Endothelial cell of umbilical vein (primary cell): ENCODE measurements around the gene OSCAR. TPM values are rescaled to one million over a fixed set of nuclear protein-coding genes. Genes with fewer than 3 reads are reported as not detected.

Source experiments
- BruUV-seq: library from RNA; stranded (reverse); fragments of 400-500 nt; replicated peaks from 2 replicates; lab custom pipeline; 2021; lab: Mats Ljungman, UMichigan
- CTCF ChIA-PET: fragments of 300-600, 350-600 bp; sonication (Branson Sonifier 250); formaldehyde crosslinking; loops from one replicate; lab custom pipeline; 2021; ENCODE audit warnings: antibody characterized with exemption, inconsistent platforms; lab: Charles Lee
- POLR2A ChIA-PET: fragments of 300-600, 350-600 bp; sonication (Branson Sonifier 250); formaldehyde crosslinking; loops from one replicate; lab custom pipeline; 2021; ENCODE audit warnings: antibody characterized with exemption, inconsistent platforms; lab: Charles Lee
- DNase-seq: peaks from one replicate; pipeline ENCODE4 v3.0.0-alpha.2; 2011; ENCODE audit warnings: low read depth, low spot score
- FAIRE-seq: peaks from 2 replicates; lab custom pipeline; 2011; peaks lifted over from hg19 to GRCh38; lab: Jason Lieb, UNC
- H2AFZ ChIP-seq: 2 replicates; pipeline ENCODE4 v1.6.0; 2012; ENCODE audit warnings: low read depth, low read length, control low read depth, inconsistent platforms
- H3K27ac ChIP-seq: 2 replicates; pipeline ENCODE4 v1.5.1; 2011; ENCODE audit warnings: low read depth, mild to moderate bottlenecking, control low read depth, low read length, moderate library complexity; ENCODE audit not compliant: insufficient read depth
- H3K27me3 ChIP-seq, 2 experiments: 2 replicates each; pipeline versions ENCODE4 v1.6.0 to v1.6.1; 2011; ENCODE audit warnings: low read length in 2 of 2, mixed read lengths in 1 of 2; ENCODE audit not compliant: control insufficient read depth in 2 of 2, insufficient read depth in 2 of 2
- H3K36me3 ChIP-seq, 2 experiments: 2 replicates in 1 of 2; 3 replicates in 1 of 2; pipeline ENCODE4 v1.5.1; 2011; ENCODE audit warnings: low read length in 2 of 2, mild to moderate bottlenecking in 1 of 2, moderate library complexity in 1 of 2; ENCODE audit not compliant: control insufficient read depth in 2 of 2, insufficient read depth in 2 of 2; ENCODE audit errors: extremely low read depth in 1 of 2
- H3K4me1 ChIP-seq: 3 replicates; pipeline ENCODE4 v1.5.1; 2011; ENCODE audit warnings: mild to moderate bottlenecking, low read length; ENCODE audit not compliant: control insufficient read depth, insufficient read depth; ENCODE audit errors: extremely low read depth
- H3K4me2 ChIP-seq: 2 replicates; pipeline ENCODE4 v1.6.1; 2011; ENCODE audit warnings: low read length, control low read depth, mixed read lengths; ENCODE audit not compliant: insufficient read depth
- H3K4me3 ChIP-seq, 3 experiments: fragments of 200-600 bp in 1 of 3; sonication (generic), shearing (Covaris generic) in 1 of 3; replicated peaks in 1 of 3; 2 replicates each; pipeline ENCODE4 v1.5.1; 2011 to 2016; ENCODE audit warnings: control low read depth in 3 of 3, low read length in 3 of 3, mild to moderate bottlenecking in 2 of 3, inconsistent platforms in 1 of 3, low read depth in 1 of 3, moderate library complexity in 1 of 3; ENCODE audit not compliant: insufficient read depth in 1 of 3
- H3K79me2 ChIP-seq: 2 replicates; pipeline ENCODE4 v1.6.0; 2012; ENCODE audit warnings: low read length, inconsistent platforms; ENCODE audit not compliant: control insufficient read depth, insufficient read depth
- H3K9ac ChIP-seq: replicated peaks from 2 replicates; pipeline ENCODE3; 2011; ENCODE audit warnings: low read length, control low read depth; ENCODE audit not compliant: insufficient read depth; ENCODE audit errors: extremely low read depth
- H3K9me1 ChIP-seq: replicated peaks from 3 replicates; pipeline ENCODE4 v1.6.0; 2011; ENCODE audit warnings: mild to moderate bottlenecking, low read length; ENCODE audit not compliant: control insufficient read depth, insufficient read depth; ENCODE audit errors: extremely low read depth
- H3K9me3 ChIP-seq: replicated peaks from 2 replicates; pipeline ENCODE4 v1.5.1; 2012; ENCODE audit warnings: low read length, inconsistent platforms; ENCODE audit not compliant: control insufficient read depth, insufficient read depth
- H4K20me1 ChIP-seq: replicated peaks from 2 replicates; pipeline ENCODE3; 2011; ENCODE audit warnings: mild to moderate bottlenecking, low read length; ENCODE audit not compliant: control insufficient read depth, insufficient read depth; ENCODE audit errors: extremely low read depth
- EZH2 ChIP-seq: IDR thresholded peaks from 2 replicates; pipeline ENCODE4 v1.6.1; 2012; ENCODE audit warnings: borderline replicate concordance, low read depth, mild to moderate bottlenecking, moderate library complexity, low read length, inconsistent platforms; ENCODE audit not compliant: severe bottlenecking
- FOS ChIP-seq: IDR thresholded peaks from 2 replicates; pipeline ENCODE4 v1.6.1; 2011; ENCODE audit warnings: mild to moderate bottlenecking, low read length, moderate library complexity, borderline replicate concordance; ENCODE audit not compliant: insufficient read depth
- GATA2 ChIP-seq: IDR thresholded peaks from 2 replicates; pipeline ENCODE4 v1.7.0; 2011; ENCODE audit warnings: low read depth, mild to moderate bottlenecking, moderate library complexity, mixed read lengths, low read length; ENCODE audit not compliant: insufficient read length, insufficient read depth
- JUN ChIP-seq: IDR thresholded peaks from 2 replicates; pipeline ENCODE4 v1.6.1; 2011; ENCODE audit warnings: borderline replicate concordance, low read depth; ENCODE audit not compliant: insufficient read length, insufficient read depth
- MYC ChIP-seq: IDR thresholded peaks from one replicate; pipeline ENCODE4 v1.6.1; 2011; ENCODE audit warnings: mild to moderate bottlenecking, low read depth, low read length
- POLR2A ChIP-seq: IDR thresholded peaks from 2 replicates; pipeline ENCODE4 v1.6.1; 2012; ENCODE audit warnings: low read depth, mild to moderate bottlenecking, control low read depth, low read length
- POLR2AphosphoS5 ChIP-seq: IDR thresholded peaks from 2 replicates; pipeline ENCODE4 v1.6.1; 2012; ENCODE audit warnings: low read depth, mild to moderate bottlenecking, control low read depth, low read length, moderate library complexity; ENCODE audit not compliant: insufficient read depth
- dilution Hi-C: fragments of 300-500 bp; cut with MboI; formaldehyde crosslinking; loops from one replicate; pipeline ENCODE4 v1.15.0; 2019; ENCODE audit warnings: low sequenced_read_pairs; ENCODE audit not compliant: extremely low pct_ligation_motif_present
- intact Hi-C: fragments of 100-400 bp; cut with micrococcal nuclease; formaldehyde crosslinking; loops from one replicate; pipeline ENCODE4 v1.10.0; 2022
- polyA plus RNA-seq, 4 experiments: library from polyadenylated mRNA; depleted of rRNA in 3 of 4; stranded (reverse) in 3 of 4; unstranded in 1 of 4; fragments of >200 nt; gene quantifications; 2 replicates each; pipeline versions ENCODE4 v1.2.1 to v1.2.3, GENCODE V29; 2011 to 2012; ENCODE audit warnings: missing spikeins in 1 of 4
- total RNA-seq: library from RNA; stranded (reverse); gene quantifications from 2 replicates; pipeline ENCODE4 v1.2.3, GENCODE V29; 2021
- TF ChIP-seq, protein P1 (sequence below): IDR thresholded peaks from 2 replicates; pipeline ENCODE4 v1.6.1; 2011; ENCODE audit not compliant: insufficient read depth, insufficient read length
- TF ChIP-seq, protein P2 (sequence below), 2 donors: IDR thresholded peaks; 1 replicate in 1 of 2; 2 replicates in 1 of 2; pipeline ENCODE4 v1.5.1; 2011; ENCODE audit warnings: low read length in 2 of 2, mild to moderate bottlenecking in 2 of 2, moderate library complexity in 2 of 2, control low read depth in 1 of 2, inconsistent platforms in 1 of 2, low read depth in 1 of 2; ENCODE audit not compliant: insufficient read depth in 1 of 2; ENCODE audit errors: extremely low read depth in 1 of 2

OSCAR gene
- total and polyA plus RNA-seq, 2 donors (not counting 3 experiments of a cell fraction or from before 2014, with no cell fraction given) = 0.08 TPM; not detected in 1

DNA sequence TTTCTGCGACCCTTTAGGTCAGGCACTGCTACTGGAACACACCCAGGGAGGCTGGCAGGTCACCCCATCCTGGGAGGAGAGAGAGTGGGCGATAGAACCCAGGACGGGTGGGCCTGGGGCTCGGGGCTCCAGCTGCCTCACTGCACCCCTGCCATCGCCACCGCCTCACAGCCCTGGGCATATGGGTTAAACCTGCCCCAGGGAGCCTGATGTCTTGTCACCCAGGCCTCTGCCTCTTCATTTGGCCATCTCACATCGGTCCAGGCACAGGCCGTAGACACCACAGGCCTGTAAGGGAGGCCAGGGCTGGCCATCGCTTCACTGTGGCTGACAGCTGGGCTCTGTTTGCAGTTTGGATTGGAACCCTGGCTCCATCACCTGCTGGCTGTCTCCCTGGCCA is 25.1 kb upstream of the OSCAR start:
- no peak overlapping the region for H3K4me2 ChIP-seq
- H2AFZ ChIP-seq = no peak overlapping the region
- H3K36me3 ChIP-seq = peaks cover 10 to 60% of the 10 kb centered on the region in 2 experiments
- H4K20me1 ChIP-seq = no peaks in the 10 kb centered on the region
- TF ChIP-seq, protein P1, sequence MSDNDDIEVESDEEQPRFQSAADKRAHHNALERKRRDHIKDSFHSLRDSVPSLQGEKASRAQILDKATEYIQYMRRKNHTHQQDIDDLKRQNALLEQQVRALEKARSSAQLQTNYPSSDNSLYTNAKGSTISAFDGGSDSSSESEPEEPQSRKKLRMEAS = no peak
- TF ChIP-seq POLR2A = no peak
- no peak for TF ChIP-seq FOS
- TF ChIP-seq, protein P2, sequence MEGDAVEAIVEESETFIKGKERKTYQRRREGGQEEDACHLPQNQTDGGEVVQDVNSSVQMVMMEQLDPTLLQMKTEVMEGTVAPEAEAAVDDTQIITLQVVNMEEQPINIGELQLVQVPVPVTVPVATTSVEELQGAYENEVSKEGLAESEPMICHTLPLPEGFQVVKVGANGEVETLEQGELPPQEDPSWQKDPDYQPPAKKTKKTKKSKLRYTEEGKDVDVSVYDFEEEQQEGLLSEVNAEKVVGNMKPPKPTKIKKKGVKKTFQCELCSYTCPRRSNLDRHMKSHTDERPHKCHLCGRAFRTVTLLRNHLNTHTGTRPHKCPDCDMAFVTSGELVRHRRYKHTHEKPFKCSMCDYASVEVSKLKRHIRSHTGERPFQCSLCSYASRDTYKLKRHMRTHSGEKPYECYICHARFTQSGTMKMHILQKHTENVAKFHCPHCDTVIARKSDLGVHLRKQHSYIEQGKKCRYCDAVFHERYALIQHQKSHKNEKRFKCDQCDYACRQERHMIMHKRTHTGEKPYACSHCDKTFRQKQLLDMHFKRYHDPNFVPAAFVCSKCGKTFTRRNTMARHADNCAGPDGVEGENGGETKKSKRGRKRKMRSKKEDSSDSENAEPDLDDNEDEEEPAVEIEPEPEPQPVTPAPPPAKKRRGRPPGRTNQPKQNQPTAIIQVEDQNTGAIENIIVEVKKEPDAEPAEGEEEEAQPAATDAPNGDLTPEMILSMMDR (IDR thresholded peaks at IDR 0.05; ENCODE audit: extremely low read depth in 1 of 2, insufficient read depth in 1 of 2, low read depth in 1 of 2, low read length in 2 of 2) = no peak
- no peak for TF ChIP-seq POLR2AphosphoS5
- no peak for TF ChIP-seq EZH2
- TF ChIP-seq MYC = no peak
- no peak for TF ChIP-seq GATA2
- TF ChIP-seq JUN = no peak
- ChIA-PET CTCF (no interaction called here), POLR2A (no interaction called here)
- no peak for DNase-seq
- no TSS peak for BruUV-seq
- FAIRE-seq = no peak
- no peak overlapping the region for H3K4me3 ChIP-seq
- H3K27me3 ChIP-seq = no peaks in the 10 kb centered on the region
- H3K9me1 ChIP-seq = no peaks in the 10 kb centered on the region
- H3K79me2 ChIP-seq = no peaks in the 10 kb centered on the region
- intact Hi-C loops (no loop called here), dilution Hi-C loops (no loop called here)
- no peaks in the 10 kb centered on the region for H3K9me3 ChIP-seq
- no peak overlapping the region for H3K27ac ChIP-seq
- H3K9ac ChIP-seq = no peak overlapping the region
- H3K4me1 ChIP-seq = no peaks in the 10 kb centered on the region
